Memory B cell (primary cell): Measurements from ENCODE around the gene B3GNT8.

ENCODE experiments used
- ATAC-seq: fragments of 150-1000 bp; cut with Tn5 transposase; 2 replicates; pipeline ENCODE4 v1.10.0; 2021; ENCODE audit warnings: low read depth, mild to moderate bottlenecking, moderate library complexity
- DNase-seq, 2 donors: peaks; one replicate each; pipeline ENCODE4 v3.0.0; 2022; ENCODE audit warnings: low spot score in 2 of 2
- H3K27ac Mint-ChIP-seq: one replicate; pipeline ENCODE4 v1.8.0; 2022; ENCODE audit warnings: mild to moderate bottlenecking, moderate library complexity, mixed read lengths
- H3K27me3 Mint-ChIP-seq: one replicate; pipeline ENCODE4 v1.8.0; 2022; ENCODE audit warnings: mixed read lengths
- H3K36me3 Mint-ChIP-seq: one replicate; pipeline ENCODE4 v1.8.0; 2022; ENCODE audit warnings: mild to moderate bottlenecking, mixed read lengths
- H3K4me1 Mint-ChIP-seq: one replicate; pipeline ENCODE4 v1.8.0; 2022; ENCODE audit warnings: mixed read lengths
- H3K4me3 Mint-ChIP-seq: one replicate; pipeline ENCODE4 v1.8.0; 2022; ENCODE audit warnings: mild to moderate bottlenecking, moderate library complexity, mixed read lengths
- H3K9me3 Mint-ChIP-seq: one replicate; pipeline ENCODE4 v1.8.0; 2022; ENCODE audit warnings: mixed read lengths

Gene B3GNT8

GRCh38 chr19:41428481-41428859 lies 1.3 kb upstream of the B3GNT8 start:
- Mint-ChIP-seq H3K27ac (peak overlapping the region; percentile 62), H3K9me3 (no peaks in the 10 kb centered on the region), H3K27me3 (no peaks in the 10 kb centered on the region), H3K4me3 (no peak overlapping the region), H3K4me1 (peaks cover 10% of the 10 kb centered on the region), H3K36me3 (peaks cover 13% of the 10 kb centered on the region)
- ATAC-seq (no peak), DNase-seq (no peak)

- peak overlapping the region; percentile 15 for H3K4me3 Mint-ChIP-seq
- H3K4me1 Mint-ChIP-seq = peaks cover 10% of the 10 kb centered on the region
- DNase-seq (no peak), ATAC-seq (no peak)
- H3K27ac Mint-ChIP-seq = peak overlapping the region; percentile 62
- H3K36me3 Mint-ChIP-seq = peaks cover 13% of the 10 kb centered on the region
- no peaks in the 10 kb centered on the region for H3K27me3 Mint-ChIP-seq
- no peaks in the 10 kb centered on the region for H3K9me3 Mint-ChIP-seq
Measured at GRCh38 chr19:41427647-41428480, 690 bp upstream of the B3GNT8 start.

- DNase-seq (no peak), ATAC-seq (no peak)
- Mint-ChIP-seq H3K27ac (no peak overlapping the region), H3K4me1 (peaks cover 12% of the 10 kb centered on the region), H3K9me3 (no peaks in the 10 kb centered on the region), H3K27me3 (no peaks in the 10 kb centered on the region), H3K4me3 (no peak overlapping the region), H3K36me3 (peaks cover 20% of the 10 kb centered on the region)
Measured at GRCh38 chr19:41426116-41426841, 895 bp downstream of the B3GNT8 start.

- no peaks in the 10 kb centered on the region for H3K9me3 Mint-ChIP-seq
- peaks cover 23% of the 10 kb centered on the region for H3K36me3 Mint-ChIP-seq
- H3K27me3 Mint-ChIP-seq = no peaks in the 10 kb centered on the region
- no peak overlapping the region for H3K4me3 Mint-ChIP-seq
- peaks cover 15% of the 10 kb centered on the region for H3K4me1 Mint-ChIP-seq
- ATAC-seq (no peak), DNase-seq (no peak)
- no peak overlapping the region for H3K27ac Mint-ChIP-seq
Measured at GRCh38 chr19:41425174-41426115, 1.7 kb downstream of the B3GNT8 start.

GRCh38 chr19:41424335-41425173 lies 2.6 kb downstream of the B3GNT8 start:
- DNase-seq (no peak), ATAC-seq (no peak)
- Mint-ChIP-seq H3K36me3 (peaks cover 30% of the 10 kb centered on the region), H3K4me1 (peaks cover 15% of the 10 kb centered on the region), H3K27ac (no peak overlapping the region), H3K27me3 (no peaks in the 10 kb centered on the region), H3K9me3 (no peaks in the 10 kb centered on the region), H3K4me3 (no peak overlapping the region)

GRCh38 chr19:41422955-41423354 lies 4.2 kb downstream of the B3GNT8 start:
- Mint-ChIP-seq H3K27ac (no peak overlapping the region), H3K27me3 (no peaks in the 10 kb centered on the region), H3K9me3 (no peaks in the 10 kb centered on the region), H3K4me3 (no peak overlapping the region), H3K36me3 (peaks cover 32% of the 10 kb centered on the region), H3K4me1 (peaks cover 14% of the 10 kb centered on the region)
- DNase-seq (no peak), ATAC-seq (no peak)

GRCh38 chr19:41422456-41422855 lies 4.7 kb downstream of the B3GNT8 start:
- H3K27ac Mint-ChIP-seq = no peak overlapping the region
- ATAC-seq (no peak), DNase-seq (no peak)
- H3K4me1 Mint-ChIP-seq = peaks cover 9% of the 10 kb centered on the region
- H3K27me3 Mint-ChIP-seq = no peaks in the 10 kb centered on the region
- peaks cover 32% of the 10 kb centered on the region for H3K36me3 Mint-ChIP-seq
- H3K9me3 Mint-ChIP-seq = no peaks in the 10 kb centered on the region
- no peak overlapping the region for H3K4me3 Mint-ChIP-seq

GRCh38 chr19:41421973-41422372 lies 5.2 kb downstream of the B3GNT8 start:
- ATAC-seq (no peak), DNase-seq (no peak)
- Mint-ChIP-seq H3K9me3 (no peaks in the 10 kb centered on the region), H3K4me3 (no peak overlapping the region), H3K36me3 (peaks cover 34% of the 10 kb centered on the region), H3K27me3 (no peaks in the 10 kb centered on the region), H3K4me1 (peaks cover 7% of the 10 kb centered on the region), H3K27ac (no peak overlapping the region)

GRCh38 chr19:41421314-41421713 lies 5.9 kb downstream of the B3GNT8 start:
- H3K4me3 Mint-ChIP-seq = no peak overlapping the region
- H3K9me3 Mint-ChIP-seq = no peaks in the 10 kb centered on the region
- H3K4me1 Mint-ChIP-seq = peaks cover 5% of the 10 kb centered on the region
- no peaks in the 10 kb centered on the region for H3K27me3 Mint-ChIP-seq
- H3K27ac Mint-ChIP-seq = no peak overlapping the region
- DNase-seq (no peak), ATAC-seq (no peak)
- peaks cover 36% of the 10 kb centered on the region for H3K36me3 Mint-ChIP-seq

- H3K27ac Mint-ChIP-seq = no peak overlapping the region
- peaks cover 38% of the 10 kb centered on the region for H3K36me3 Mint-ChIP-seq
- DNase-seq = no peak
Measured at GRCh38 chr19:41420101-41420880, 6.9 kb downstream of the B3GNT8 start.

GRCh38 chr19:41416194-41416674 lies 10.9 kb downstream of the B3GNT8 start:
- no peaks in the 10 kb centered on the region for H3K27me3 Mint-ChIP-seq
- no peak overlapping the region for H3K27ac Mint-ChIP-seq
- ATAC-seq = no peak
- peaks cover 38% of the 10 kb centered on the region for H3K36me3 Mint-ChIP-seq
- no peaks in the 10 kb centered on the region for H3K9me3 Mint-ChIP-seq
- no peak for DNase-seq
- no peak overlapping the region for H3K4me3 Mint-ChIP-seq
- peaks cover 5% of the 10 kb centered on the region for H3K4me1 Mint-ChIP-seq

More at GRCh38 chr19:41420101-41420880, 6.9 kb downstream of the B3GNT8 start:
- Mint-ChIP-seq H3K27me3 (no peaks in the 10 kb centered on the region), H3K4me3 (no peak overlapping the region), H3K9me3 (no peaks in the 10 kb centered on the region), H3K4me1 (peaks cover 5% of the 10 kb centered on the region)
- no peak for ATAC-seq

GRCh38 chr19:41415154-41415571 lies 12.0 kb downstream of the B3GNT8 start:
- no peak overlapping the region for H3K4me3 Mint-ChIP-seq
- H3K36me3 Mint-ChIP-seq = peaks cover 33% of the 10 kb centered on the region
- no peak overlapping the region for H3K27ac Mint-ChIP-seq
- no peaks in the 10 kb centered on the region for H3K27me3 Mint-ChIP-seq
- H3K4me1 Mint-ChIP-seq = peaks cover 2% of the 10 kb centered on the region
- H3K9me3 Mint-ChIP-seq = no peaks in the 10 kb centered on the region
- DNase-seq (no peak), ATAC-seq (no peak)
